Psoas muscle (tissue), 8 donors: ENCODE measurements around the gene BRWD1. TPM values are rescaled to one million over a fixed set of nuclear protein-coding genes. Genes with fewer than 3 reads are reported as not detected.

ENCODE experiments used
- ATAC-seq, 4 donors: fragments of 200-7000 bp; cut with Tn5 transposase; one replicate each; pipeline ENCODE4 v1.9.1; 2020; ENCODE audit warnings: moderate library complexity in 3 of 4, mild to moderate bottlenecking in 2 of 4
- DNase-seq, 2 donors: peaks; one replicate each; pipeline ENCODE4 v3.0.0-alpha.2; 2020
- H3K27ac ChIP-seq: fragments of 200-600 bp; one replicate; pipeline ENCODE4 v1.8.0; 2022
- H3K27me3 ChIP-seq, 3 donors: fragments of 200-600 bp in 1 of 3; one replicate each; pipeline versions ENCODE4 v1.6.1 to v1.8.0; 2013 to 2022; ENCODE audit warnings: low read length in 2 of 3, mild to moderate bottlenecking in 2 of 3, moderate library complexity in 1 of 3; ENCODE audit not compliant: insufficient read depth in 3 of 3
- H3K36me3 ChIP-seq, 2 donors: fragments of 200-600 bp in 1 of 2; one replicate each; pipeline versions ENCODE4 v1.6.1 to v1.8.0; 2013 to 2022; ENCODE audit warnings: low read depth in 1 of 2, mild to moderate bottlenecking in 1 of 2, moderate library complexity in 1 of 2; ENCODE audit not compliant: insufficient read depth in 1 of 2
- H3K4me1 ChIP-seq: fragments of 200-600 bp; one replicate; pipeline ENCODE4 v1.8.0; 2022
- H3K4me3 ChIP-seq: fragments of 200-600 bp; one replicate; pipeline ENCODE4 v1.8.0; 2022; ENCODE audit warnings: mild to moderate bottlenecking
- H3K9me3 ChIP-seq: fragments of 200-600 bp; one replicate; pipeline ENCODE4 v1.8.0; 2022
- WGBS, 3 donors: extraction: QIAGEN DNeasy Blood & Tissue Kit; methylation state at CpG; one replicate each; pipeline versions ENCODE4 v1.1.6 to v1.1.7; 2013; 5-methylcytosine and 5-hydroxymethylcytosine counted together
- intact Hi-C, 2 donors: fragments of 100-400 bp; cut with DNase I; formaldehyde crosslinking; loops; one replicate each; pipeline versions ENCODE4 v1.11.0 to v1.14.2; 2022
- polyA plus RNA-seq, 3 donors: library from polyadenylated mRNA; stranded (reverse); fragments of 200-250 nt; gene quantifications; one replicate each; pipeline ENCODE4 v1.2.3, GENCODE V29; 2013
- total RNA-seq, 4 donors: library from RNA; stranded (reverse); fragmentation: NEBNext Ultra II Directional in 2 of 4; extraction: Animal tissue kit (Norgen Biotek cat#: 25700) in 2 of 4; gene quantifications; one replicate each; pipeline versions ENCODE4 v1.2.1 to v1.2.4, GENCODE V29; 2021 to 2023
- TF ChIP-seq, protein P1 (sequence below): fragments of 200-600 bp; IDR thresholded peaks from one replicate; pipeline ENCODE4 v1.8.0; 2022; ENCODE audit warnings: antibody characterized with exemption
- donor health status: healthy with polysubstance abuse.
- donor health status: DM: no; HTN: no; CAD: no; lungs with moderate emphysema.
- donor health status: Bipolar disorder and iron deficiency.
- donor health status: healthy.
- donor health status: DM: yes; HTN: yes; CAD: no.
- donor health status: DM: no; HTN: no; CAD: no.
- donor health status: DM: no; HTN: no; CAD: no.
- donor health status: DM: yes; HTN: yes; CAD: no.

Gene BRWD1
- total and polyA plus RNA-seq, 7 donors, result 12.6 to 33.0 (median 30.2) TPM

DNA sequence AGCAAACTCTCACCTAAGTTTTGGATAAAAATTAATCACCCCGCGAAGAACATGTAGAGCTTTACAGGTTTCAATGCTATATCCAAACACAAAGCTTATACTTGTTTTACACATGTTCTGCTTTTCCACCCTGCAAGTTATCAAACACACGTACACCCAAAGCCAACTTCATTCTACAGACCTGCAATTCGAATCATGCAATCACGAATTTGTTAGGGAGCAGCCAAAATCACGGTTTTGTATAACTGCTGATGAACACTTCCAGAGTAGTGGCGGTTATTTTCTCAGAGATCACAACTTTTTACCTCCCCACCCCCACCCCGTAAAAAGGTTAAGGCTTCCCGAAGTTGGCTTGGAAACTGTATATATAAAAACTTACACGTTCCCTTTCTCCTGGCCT, 34.1 kb upstream of the BRWD1 start:
- H3K36me3 ChIP-seq, result peaks cover 0 to 40% of the 10 kb centered on the region in 2 donors
- DNase-seq (no peak), ATAC-seq (no peak)
- no peaks in the 10 kb centered on the region for H3K27me3 ChIP-seq
- H3K4me3 ChIP-seq, result peak overlapping the region; percentile 88
- 19 to 24% (median 21%) methylated on average over 10 of the region's 10 CpGs for WGBS, 3 donors
- no peak overlapping the region for H3K27ac ChIP-seq
- TF ChIP-seq, protein P1, sequence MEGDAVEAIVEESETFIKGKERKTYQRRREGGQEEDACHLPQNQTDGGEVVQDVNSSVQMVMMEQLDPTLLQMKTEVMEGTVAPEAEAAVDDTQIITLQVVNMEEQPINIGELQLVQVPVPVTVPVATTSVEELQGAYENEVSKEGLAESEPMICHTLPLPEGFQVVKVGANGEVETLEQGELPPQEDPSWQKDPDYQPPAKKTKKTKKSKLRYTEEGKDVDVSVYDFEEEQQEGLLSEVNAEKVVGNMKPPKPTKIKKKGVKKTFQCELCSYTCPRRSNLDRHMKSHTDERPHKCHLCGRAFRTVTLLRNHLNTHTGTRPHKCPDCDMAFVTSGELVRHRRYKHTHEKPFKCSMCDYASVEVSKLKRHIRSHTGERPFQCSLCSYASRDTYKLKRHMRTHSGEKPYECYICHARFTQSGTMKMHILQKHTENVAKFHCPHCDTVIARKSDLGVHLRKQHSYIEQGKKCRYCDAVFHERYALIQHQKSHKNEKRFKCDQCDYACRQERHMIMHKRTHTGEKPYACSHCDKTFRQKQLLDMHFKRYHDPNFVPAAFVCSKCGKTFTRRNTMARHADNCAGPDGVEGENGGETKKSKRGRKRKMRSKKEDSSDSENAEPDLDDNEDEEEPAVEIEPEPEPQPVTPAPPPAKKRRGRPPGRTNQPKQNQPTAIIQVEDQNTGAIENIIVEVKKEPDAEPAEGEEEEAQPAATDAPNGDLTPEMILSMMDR, result no peak
- no peaks in the 10 kb centered on the region for H3K9me3 ChIP-seq
- intact Hi-C loops, result loop anchor here in 1 of 2 donors (5.0 kb wide), 1 partner anchor 35 kb away; the partner anchor contains the start of gene BRWD1
- peaks cover 13% of the 10 kb centered on the region for H3K4me1 ChIP-seq

- ATAC-seq (no peak), DNase-seq (no peak)
- intact Hi-C loops, result loop anchor here in 1 of 2 donors (5.0 kb wide), 1 partner anchor 34 kb away; the partner anchor contains the start of gene BRWD1
- Histone ChIP-seq H3K4me3 (peak overlapping the region; percentile 88), H3K27ac (no peak overlapping the region), H3K36me3 (peaks cover 0 to 45% of the 10 kb centered on the region in 2 donors), H3K4me1 (peaks cover 13% of the 10 kb centered on the region), H3K27me3 (no peaks in the 10 kb centered on the region), H3K9me3 (no peaks in the 10 kb centered on the region)
- TF ChIP-seq, protein P1, result no peak
- 65 to 69% (median 65%) methylated on average over 7 of the region's 7 CpGs for WGBS, 3 donors
These were observed 33.4 kb upstream of the BRWD1 start for GRCh38 chr21:39346671-39347331.

DNA sequence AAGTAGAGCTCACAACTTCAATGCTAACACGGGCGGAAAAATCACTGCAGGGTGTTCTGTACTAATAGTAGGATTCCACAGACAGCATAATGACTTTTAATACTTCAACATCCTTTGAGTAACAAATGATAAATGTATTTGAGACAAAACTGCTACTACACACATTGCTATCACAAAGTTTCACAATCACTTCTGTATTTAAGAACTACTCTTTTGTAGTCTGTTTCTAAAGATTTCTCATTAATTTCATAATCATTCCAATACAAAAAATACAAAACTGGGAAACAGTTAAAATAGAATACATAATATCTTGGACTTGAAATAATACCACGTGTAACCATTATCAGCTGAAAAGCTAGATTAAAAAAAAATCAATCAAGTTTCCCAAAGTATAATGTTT, 32.8 kb upstream of the BRWD1 start:
- TF ChIP-seq, protein P1, result no peak
- Histone ChIP-seq H3K36me3 (peaks cover 0 to 51% of the 10 kb centered on the region in 2 donors), H3K27ac (no peak overlapping the region), H3K4me1 (peaks cover 13% of the 10 kb centered on the region), H3K27me3 (no peaks in the 10 kb centered on the region), H3K9me3 (no peaks in the 10 kb centered on the region), H3K4me3 (no peak overlapping the region)
- DNase-seq (no peak), ATAC-seq (no peak)
- intact Hi-C loops, result loop anchor here in 1 of 2 donors (5.0 kb wide), 1 partner anchor 34 kb away; the partner anchor contains the start of gene BRWD1
- 47 to 50% (median 47%) methylated on average over 3 of the region's 3 CpGs for WGBS, 3 donors

- DNase-seq (no peak), ATAC-seq (no peak)
- no peak overlapping the region for H3K4me3 ChIP-seq
- intact Hi-C loops, result loop anchor here in 1 of 2 donors (5.0 kb wide), 1 partner anchor 33 kb away; the partner anchor contains the start of gene BRWD1
- TF ChIP-seq, protein P1, result no peak
- 81 to 86% (median 83%) methylated on average over 6 of the region's 6 CpGs for WGBS, 3 donors
- H3K36me3 ChIP-seq, result peaks cover 0 to 56% of the 10 kb centered on the region in 2 donors
- H3K27me3 ChIP-seq, result no peaks in the 10 kb centered on the region
- peaks cover 13% of the 10 kb centered on the region for H3K4me1 ChIP-seq
- no peaks in the 10 kb centered on the region for H3K9me3 ChIP-seq
- no peak overlapping the region for H3K27ac ChIP-seq
These were observed 32.0 kb upstream of the BRWD1 start for GRCh38 chr21:39345440-39345839.
